Adipocyte (in vitro differentiated cells): ENCODE measurements around the gene LSAMP.

Experiments used
- DNase-seq: peaks from one replicate; pipeline ENCODE4 v3.0.0-alpha.2; 2015; ENCODE audit warnings: low read depth
- H3K27me3 ChIP-seq: replicated peaks from 2 replicates; pipeline ENCODE4 v1.7.0; 2013; ENCODE audit warnings: mild to moderate bottlenecking, low read length, moderate library complexity; ENCODE audit not compliant: control insufficient read depth, insufficient read depth
- H3K36me3 ChIP-seq: 2 replicates; pipeline ENCODE4 v1.7.0; 2013; ENCODE audit warnings: low read length, mild to moderate bottlenecking, moderate library complexity; ENCODE audit not compliant: control insufficient read depth, insufficient read depth, severe bottlenecking
- H3K4me1 ChIP-seq: 2 replicates; pipeline ENCODE4 v1.7.0; 2013; ENCODE audit warnings: mild to moderate bottlenecking, low read length, moderate library complexity; ENCODE audit not compliant: control insufficient read depth, insufficient read depth
- H3K4me3 ChIP-seq: 2 replicates; pipeline ENCODE4 v1.7.0; 2013; ENCODE audit warnings: mild to moderate bottlenecking, low read length, moderate library complexity
- H3K9ac ChIP-seq: 2 replicates; pipeline ENCODE4 v1.7.0; 2013; ENCODE audit warnings: mild to moderate bottlenecking, low read length, moderate library complexity
- H3K9me3 ChIP-seq: 2 replicates; pipeline ENCODE4 v1.7.0; 2013; ENCODE audit warnings: mild to moderate bottlenecking, low read length, moderate library complexity; ENCODE audit not compliant: control insufficient read depth

Gene LSAMP

GRCh38 chr3:116129187-116129946 lies 315.9 kb downstream of the LSAMP start:
- Histone ChIP-seq H3K36me3 (no peaks in the 10 kb centered on the region), H3K4me1 (no peaks in the 10 kb centered on the region), H3K9ac (no peak overlapping the region), H3K9me3 (no peaks in the 10 kb centered on the region), H3K4me3 (no peak overlapping the region), H3K27me3 (no peaks in the 10 kb centered on the region)
- no peak for DNase-seq

GRCh38 chr3:116127464-116127863 lies 317.8 kb downstream of the LSAMP start:
- H3K9ac ChIP-seq: no peak overlapping the region
- no peaks in the 10 kb centered on the region for H3K36me3 ChIP-seq
- no peaks in the 10 kb centered on the region for H3K27me3 ChIP-seq
- no peak for DNase-seq
- H3K9me3 ChIP-seq: no peaks in the 10 kb centered on the region
- no peak overlapping the region for H3K4me3 ChIP-seq
- H3K4me1 ChIP-seq: no peaks in the 10 kb centered on the region

GRCh38 chr3:116124166-116124565 lies 321.1 kb downstream of the LSAMP start:
- no peak overlapping the region for H3K9ac ChIP-seq
- no peaks in the 10 kb centered on the region for H3K9me3 ChIP-seq
- DNase-seq: no peak

GRCh38 chr3:116118475-116119169 lies 326.7 kb downstream of the LSAMP start:
- H3K4me1 ChIP-seq: peaks cover 3% of the 10 kb centered on the region
- no peaks in the 10 kb centered on the region for H3K27me3 ChIP-seq
- no peak overlapping the region for H3K9ac ChIP-seq
- DNase-seq: no peak
- no peaks in the 10 kb centered on the region for H3K36me3 ChIP-seq
- no peaks in the 10 kb centered on the region for H3K9me3 ChIP-seq
- no peak overlapping the region for H3K4me3 ChIP-seq

More at GRCh38 chr3:116124166-116124565, 321.1 kb downstream of the LSAMP start:
- H3K27me3 ChIP-seq: no peaks in the 10 kb centered on the region
- H3K4me3 ChIP-seq: no peak overlapping the region
- H3K36me3 ChIP-seq: no peaks in the 10 kb centered on the region
- H3K4me1 ChIP-seq: no peaks in the 10 kb centered on the region

- DNase-seq: no peak
- Histone ChIP-seq H3K9ac (no peak overlapping the region), H3K4me3 (no peak overlapping the region), H3K27me3 (no peaks in the 10 kb centered on the region), H3K4me1 (peaks cover 17% of the 10 kb centered on the region), H3K9me3 (no peaks in the 10 kb centered on the region), H3K36me3 (no peaks in the 10 kb centered on the region)
These were observed 330.7 kb downstream of the LSAMP start for GRCh38 chr3:116114586-116114985.

- peak; percentile 71 for DNase-seq
- no peaks in the 10 kb centered on the region for H3K9me3 ChIP-seq
- no peaks in the 10 kb centered on the region for H3K27me3 ChIP-seq
- H3K4me3 ChIP-seq: no peak overlapping the region
- H3K36me3 ChIP-seq: no peaks in the 10 kb centered on the region
- H3K4me1 ChIP-seq: peaks cover 14% of the 10 kb centered on the region
- no peak overlapping the region for H3K9ac ChIP-seq
These were observed 332.6 kb downstream of the LSAMP start for GRCh38 chr3:116112696-116113095.

- H3K36me3 ChIP-seq: no peaks in the 10 kb centered on the region
- no peaks in the 10 kb centered on the region for H3K9me3 ChIP-seq
- no peak overlapping the region for H3K9ac ChIP-seq
These were observed 333.5 kb downstream of the LSAMP start for GRCh38 chr3:116111765-116112164.

GRCh38 chr3:116103868-116104530 lies 341.3 kb downstream of the LSAMP start:
- no peak overlapping the region for H3K9ac ChIP-seq
- no peaks in the 10 kb centered on the region for H3K4me1 ChIP-seq
- H3K36me3 ChIP-seq: no peaks in the 10 kb centered on the region
- DNase-seq: no peak
- H3K4me3 ChIP-seq: no peak overlapping the region
- no peaks in the 10 kb centered on the region for H3K27me3 ChIP-seq
- H3K9me3 ChIP-seq: no peaks in the 10 kb centered on the region

More at GRCh38 chr3:116111765-116112164, 333.5 kb downstream of the LSAMP start:
- Histone ChIP-seq H3K4me3 (no peak overlapping the region), H3K27me3 (no peaks in the 10 kb centered on the region), H3K4me1 (peaks cover 14% of the 10 kb centered on the region)
- DNase-seq: no peak

- Histone ChIP-seq H3K36me3 (no peaks in the 10 kb centered on the region), H3K9me3 (no peaks in the 10 kb centered on the region), H3K9ac (no peak overlapping the region), H3K27me3 (no peaks in the 10 kb centered on the region), H3K4me3 (no peak overlapping the region), H3K4me1 (no peaks in the 10 kb centered on the region)
- no peak for DNase-seq
These were observed 343.2 kb downstream of the LSAMP start for GRCh38 chr3:116102037-116102436.

- Histone ChIP-seq H3K36me3 (no peaks in the 10 kb centered on the region), H3K9ac (no peak overlapping the region), H3K4me1 (no peaks in the 10 kb centered on the region), H3K4me3 (no peak overlapping the region), H3K27me3 (no peaks in the 10 kb centered on the region), H3K9me3 (no peaks in the 10 kb centered on the region)
- DNase-seq: no peak
These were observed 348.1 kb downstream of the LSAMP start for GRCh38 chr3:116097226-116097625.

GRCh38 chr3:116096631-116097030 lies 348.7 kb downstream of the LSAMP start:
- no peak for DNase-seq
- H3K4me1 ChIP-seq: no peaks in the 10 kb centered on the region

More at GRCh38 chr3:116096631-116097030, 348.7 kb downstream of the LSAMP start:
- Histone ChIP-seq H3K4me3 (no peak overlapping the region), H3K9ac (no peak overlapping the region), H3K36me3 (no peaks in the 10 kb centered on the region), H3K27me3 (no peaks in the 10 kb centered on the region), H3K9me3 (no peaks in the 10 kb centered on the region)
